Measurements from ENCODE around the gene ANTXR2.

The ANTXR2 gene

GRCh38 chr4:79854856-79855502 lies 218.1 kb downstream of the ANTXR2 start:
- no peak for DNase-seq

GRCh38 chr4:79852305-79852730 lies 220.7 kb downstream of the ANTXR2 start:
- DNase-seq = no peak

- DNase-seq = no peak
Observed at GRCh38 chr4:79851625-79852304, 221.3 kb downstream of the ANTXR2 start.

Data from SIG-M5 (cell line).